Adipose tissue (tissue), 3 donors: Measurements from ENCODE around the gene SHC3. TPM values are rescaled to one million over a fixed set of nuclear protein-coding genes. Genes with fewer than 3 reads are reported as not detected.

Experiments used
- H3K27ac ChIP-seq: one replicate; pipeline ENCODE4 v1.5.1; 2013; ENCODE audit warnings: low read depth, low read length
- whole genome bisulfite sequencing, 3 donors: extraction: QIAGEN DNeasy Blood & Tissue Kit; methylation state at CpG; one replicate each; pipeline ENCODE4 v1.1.7; 2013; 5-methylcytosine and 5-hydroxymethylcytosine counted together
- polyA plus RNA-seq, 3 donors: library from polyadenylated mRNA; stranded (reverse); fragments of 200-250 nt; gene quantifications; one replicate each; pipeline ENCODE4 v1.2.3, GENCODE V29; 2013
- donor health status: healthy with polysubstance abuse.
- donor health status: Bipolar disorder and iron deficiency.
- donor health status: healthy.

SHC3 gene
- polyA plus RNA-seq, 3 donors: 0.13 to 1.5 (median 0.24) TPM

DNA sequence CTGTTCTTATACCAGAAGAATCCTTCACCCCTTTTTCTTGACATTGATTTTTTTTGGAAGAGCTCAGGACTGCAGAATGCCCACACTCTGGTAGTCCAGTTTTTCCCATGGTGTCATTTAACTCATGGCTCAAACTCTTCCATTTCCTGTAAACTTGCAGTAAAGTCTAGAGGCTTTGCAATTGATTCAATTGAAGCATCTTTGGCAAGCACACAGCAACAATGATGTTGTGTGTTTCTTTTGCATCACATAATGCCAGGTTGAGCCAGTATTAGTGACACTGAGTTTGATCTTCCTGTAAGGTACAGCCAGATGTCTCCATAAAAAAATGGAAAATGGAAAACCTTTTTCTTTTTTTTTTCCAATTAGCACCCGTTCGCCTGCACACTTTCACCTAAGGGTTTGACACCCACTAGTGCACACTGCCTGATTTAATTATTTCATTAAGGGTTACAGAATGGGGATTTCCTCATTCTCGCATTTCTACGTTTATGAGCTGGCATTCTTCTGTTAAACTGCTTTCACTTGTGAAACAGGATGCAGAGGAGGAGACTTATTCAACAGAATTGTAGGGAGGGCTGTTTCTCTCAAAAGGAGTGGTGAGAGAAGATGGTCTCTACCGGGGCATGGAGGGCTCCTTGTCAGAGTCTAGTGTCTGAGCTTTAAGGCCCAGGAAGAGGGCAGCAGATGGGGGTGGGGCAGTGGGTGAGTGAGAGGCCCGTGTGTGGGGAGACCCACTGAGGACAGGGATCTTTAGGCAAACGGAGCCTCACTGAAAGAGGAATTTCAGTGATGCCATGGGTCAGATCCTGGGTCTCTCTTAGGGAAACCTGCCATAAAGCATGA is 189.6 kb downstream of the SHC3 start:
- no peak overlapping the region for H3K27ac ChIP-seq
- WGBS, 3 donors: 13 to 57% (median 17%) methylated on average over 7 of the region's 7 CpGs

DNA sequence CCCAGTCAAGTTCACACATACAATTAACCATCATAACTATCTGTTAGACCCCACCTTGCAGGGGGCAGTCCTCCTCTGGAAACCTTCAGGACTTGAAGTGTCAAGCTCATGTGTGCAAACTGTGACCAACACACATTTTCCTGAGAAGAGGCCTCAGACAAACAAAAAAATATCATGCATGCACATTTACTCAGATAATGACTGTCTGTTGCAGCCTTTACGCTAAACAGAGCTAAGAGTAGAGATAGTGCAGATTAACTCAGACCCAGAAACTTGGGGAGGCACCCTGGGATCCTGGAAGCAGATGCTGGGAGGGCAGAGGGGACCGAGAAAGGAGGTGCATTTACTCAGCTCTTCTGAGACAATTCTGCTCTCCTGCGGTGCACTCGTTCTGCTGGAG is 191.0 kb downstream of the SHC3 start:
- no peak overlapping the region for H3K27ac ChIP-seq
- WGBS, 3 donors: 78 to 93% (median 81%) methylated on average over 4 of the region's 4 CpGs

- WGBS, 3 donors: 49 to 86% (median 67%) methylated on average over 3 of the region's 3 CpGs
- no peak overlapping the region for H3K27ac ChIP-seq
Observed at GRCh38 chr9:88986776-88987175, 191.8 kb downstream of the SHC3 start.

DNA sequence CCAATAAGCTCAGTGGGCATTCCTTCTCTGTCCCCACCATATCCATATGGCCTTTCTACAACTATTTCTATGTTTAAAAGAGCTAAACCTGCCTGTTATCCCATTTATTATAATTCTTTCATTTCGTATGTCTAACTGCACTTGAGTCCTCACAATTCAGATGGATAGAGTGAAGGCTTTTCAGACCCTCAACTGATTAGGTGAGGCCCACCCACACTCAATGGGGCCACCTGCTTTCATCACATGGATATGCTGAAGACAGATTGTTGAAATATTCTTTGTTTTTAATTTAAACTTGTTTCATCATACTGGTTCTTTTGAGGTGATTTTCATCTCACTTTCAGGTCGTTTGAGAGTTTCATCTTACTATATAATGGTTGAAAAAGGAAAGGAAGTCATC is 193.0 kb downstream of the SHC3 start:
- WGBS, 3 donors: 71 to 87% (median 75%) methylated on average over 2 of the region's 2 CpGs
- H3K27ac ChIP-seq: no peak overlapping the region

DNA sequence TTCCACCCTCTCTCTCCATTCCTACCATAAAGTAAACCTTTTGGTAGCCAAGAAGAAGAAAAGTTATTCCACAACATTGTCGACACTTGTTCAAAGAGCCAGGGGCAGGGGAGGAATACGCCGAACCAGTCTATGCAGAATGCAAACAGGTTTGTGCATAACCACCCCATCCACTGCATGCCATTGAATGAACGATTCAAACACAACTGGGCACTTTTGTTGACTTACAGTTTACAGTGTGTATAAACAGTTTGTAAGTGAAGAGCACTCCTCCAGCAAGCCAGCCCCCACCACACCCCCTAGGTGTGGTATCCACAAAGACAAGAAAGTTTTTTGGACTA is 194.1 kb downstream of the SHC3 start:
- no peak overlapping the region for H3K27ac ChIP-seq
- 87 to 90% (median 88%) methylated on average over 4 of the region's 4 CpGs for WGBS, 3 donors

DNA sequence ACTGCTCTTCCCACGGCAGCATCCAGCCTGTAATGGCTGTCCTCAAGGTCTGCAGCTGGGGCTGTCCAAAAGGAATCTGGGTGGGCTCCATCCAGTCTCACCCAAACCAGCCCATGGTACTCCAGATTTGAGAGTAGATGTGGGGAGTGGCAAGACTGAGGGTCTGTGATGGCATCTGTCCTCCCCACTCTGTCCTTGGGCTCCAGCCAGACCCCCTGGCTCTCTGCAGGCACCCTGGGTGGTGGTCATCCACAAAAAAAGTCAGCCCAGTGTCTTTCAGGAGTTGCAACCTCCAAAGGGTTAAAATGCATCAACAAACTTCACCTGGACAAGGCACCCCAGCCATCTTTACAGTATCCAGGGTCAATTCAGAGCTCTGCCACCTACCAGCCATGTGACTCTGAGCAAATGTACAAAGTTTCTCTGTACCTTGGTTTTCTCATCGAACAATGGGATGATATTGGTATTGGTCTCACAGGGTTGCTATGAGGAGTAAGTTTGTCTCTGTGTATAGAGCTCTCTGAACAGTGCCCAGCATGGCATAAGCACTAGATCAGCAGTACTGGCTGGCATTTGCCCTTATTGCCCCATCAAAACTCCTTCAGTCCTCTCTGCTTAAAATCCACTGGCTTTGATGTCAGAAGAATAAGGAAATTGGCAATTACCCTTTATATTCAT is 194.6 kb downstream of the SHC3 start:
- H3K27ac ChIP-seq: no peak overlapping the region
- WGBS, 3 donors: 68 to 85% (median 82%) methylated on average over 2 of the region's 2 CpGs

DNA sequence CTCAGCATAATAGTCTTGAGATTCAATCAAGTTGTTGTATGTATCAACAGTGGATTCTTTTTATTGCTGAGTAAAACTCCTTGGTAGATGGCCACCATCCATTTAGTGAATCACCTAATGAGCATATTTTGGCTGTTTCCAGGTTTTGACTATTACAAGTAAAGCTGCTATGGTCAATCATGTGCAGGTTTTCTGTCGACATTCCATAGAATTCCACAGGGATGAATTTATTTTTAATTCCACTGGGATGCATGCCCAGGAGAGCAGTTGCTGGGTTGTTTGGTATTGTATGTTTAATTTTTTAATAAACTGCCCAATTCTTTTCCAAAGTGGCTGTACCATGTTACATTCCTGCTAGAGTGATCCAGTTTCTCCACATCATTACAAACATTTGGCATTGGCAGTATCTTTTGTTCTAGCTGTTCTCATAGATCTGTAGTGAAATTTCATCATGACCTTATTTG is 197.8 kb downstream of the SHC3 start:
- H3K27ac ChIP-seq: no peak overlapping the region
- WGBS, 3 donors: 64 to 73% (median 67%) methylated on average over 1 of the region's 1 CpG

DNA sequence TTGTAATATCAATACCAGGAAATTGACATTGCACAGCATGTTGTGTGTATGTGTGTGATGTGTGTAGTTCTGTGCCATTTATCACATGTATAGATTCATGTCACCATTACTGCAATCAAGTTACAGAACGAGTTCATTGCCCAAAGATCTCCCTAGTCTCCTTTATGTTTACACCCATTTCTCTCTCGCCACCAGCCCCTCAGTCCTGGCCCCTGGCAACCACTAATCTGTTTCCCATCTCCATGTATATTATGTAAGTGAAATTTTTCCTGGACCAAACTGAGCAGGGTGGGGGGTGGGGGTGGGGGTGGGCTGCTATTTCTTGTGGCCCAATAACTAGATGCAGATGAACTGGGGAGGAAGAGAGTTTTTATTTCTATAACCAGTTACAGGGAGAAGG is 198.8 kb downstream of the SHC3 start:
- 92 to 97% (median 94%) methylated on average over 2 of the region's 2 CpGs for WGBS, 3 donors
- no peak overlapping the region for H3K27ac ChIP-seq

DNA sequence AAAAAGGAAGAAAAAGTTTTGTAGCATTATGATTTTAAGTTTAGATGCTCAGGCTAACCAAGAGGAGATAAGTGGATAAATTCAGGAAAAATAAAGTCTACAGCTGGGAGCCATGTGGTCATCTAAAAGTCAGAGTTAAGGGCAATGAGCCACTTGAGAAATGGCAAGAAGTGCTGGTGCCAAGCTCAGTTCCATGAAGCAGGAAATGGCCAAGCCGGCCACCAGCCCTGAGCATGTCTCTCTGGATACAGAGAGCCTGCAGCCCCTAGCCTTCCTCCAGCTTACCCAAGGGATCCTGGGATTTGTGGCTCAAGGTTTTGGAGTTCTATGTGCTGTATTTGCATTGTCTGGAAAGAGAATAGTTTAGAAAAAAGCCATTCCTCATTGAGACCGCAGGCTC is 199.6 kb downstream of the SHC3 start:
- WGBS, 3 donors: 58 to 79% (median 72%) methylated on average over 2 of the region's 2 CpGs
- no peak overlapping the region for H3K27ac ChIP-seq

- no peak overlapping the region for H3K27ac ChIP-seq
- WGBS, 3 donors: 66 to 79% (median 69%) methylated on average over 5 of the region's 5 CpGs
Observed at GRCh38 chr9:88978034-88978433, 200.6 kb downstream of the SHC3 start.

DNA sequence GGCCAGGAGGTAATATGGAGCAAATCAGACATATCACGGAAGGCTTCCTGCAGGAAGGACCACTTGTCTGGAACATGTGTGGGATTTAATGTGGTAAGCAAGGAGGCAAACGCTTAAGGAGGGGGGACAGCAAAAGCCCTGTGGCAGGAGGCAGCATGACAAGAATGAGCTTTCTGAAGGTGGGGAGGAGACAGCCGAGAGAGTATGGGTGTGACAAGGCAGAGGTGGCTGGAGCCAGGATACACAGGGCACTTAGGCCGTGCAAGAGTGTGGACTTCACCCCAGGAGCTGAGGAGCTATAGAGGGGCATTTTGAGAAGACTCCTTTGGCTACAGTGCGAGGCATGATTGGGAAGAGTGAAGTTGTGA is 201.7 kb downstream of the SHC3 start:
- H3K27ac ChIP-seq: no peak overlapping the region
- WGBS, 3 donors: 91 to 93% (median 93%) methylated on average over 5 of the region's 5 CpGs

GRCh38 chr9:88975966-88976889 is 202.4 kb downstream of the SHC3 start:
- H3K27ac ChIP-seq: no peak overlapping the region
- 62 to 75% (median 66%) methylated on average over 8 of the region's 8 CpGs for WGBS, 3 donors

GRCh38 chr9:88974641-88975040 is 204.0 kb downstream of the SHC3 start:
- no peak overlapping the region for H3K27ac ChIP-seq
- WGBS, 3 donors: 72 to 88% (median 82%) methylated on average over 7 of the region's 7 CpGs

DNA sequence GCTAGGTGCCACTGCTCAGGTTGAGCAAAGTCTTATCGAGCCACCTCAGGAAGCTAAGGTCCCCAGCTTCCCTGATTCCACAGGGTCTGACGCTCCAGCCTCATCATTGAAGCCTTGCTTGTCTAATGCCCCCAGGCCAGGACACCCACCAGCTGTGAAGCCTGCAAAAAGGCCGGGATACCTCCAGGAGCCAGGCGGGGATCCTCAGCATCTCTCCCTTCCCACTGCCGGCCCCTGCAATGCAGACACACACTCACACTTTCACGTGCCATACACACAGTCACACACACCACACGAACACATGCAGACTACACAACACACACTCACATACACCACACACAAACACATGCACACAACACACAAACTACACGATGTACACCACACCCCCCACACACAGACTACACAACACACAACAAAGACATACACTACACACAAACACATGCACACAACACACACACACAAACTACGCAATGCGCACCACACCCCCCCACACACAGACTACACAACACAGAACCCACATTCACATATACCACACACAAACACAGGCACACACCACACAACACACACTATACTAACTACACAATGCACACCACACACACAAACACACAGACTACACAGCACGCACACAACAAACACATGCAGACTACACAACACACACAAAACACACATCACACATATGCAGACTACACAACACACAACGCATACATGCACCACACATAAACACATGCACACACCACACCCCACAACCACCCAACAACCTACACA is 205.2 kb downstream of the SHC3 start:
- 93 to 96% (median 95%) methylated on average over 12 of the region's 12 CpGs for WGBS, 3 donors

DNA sequence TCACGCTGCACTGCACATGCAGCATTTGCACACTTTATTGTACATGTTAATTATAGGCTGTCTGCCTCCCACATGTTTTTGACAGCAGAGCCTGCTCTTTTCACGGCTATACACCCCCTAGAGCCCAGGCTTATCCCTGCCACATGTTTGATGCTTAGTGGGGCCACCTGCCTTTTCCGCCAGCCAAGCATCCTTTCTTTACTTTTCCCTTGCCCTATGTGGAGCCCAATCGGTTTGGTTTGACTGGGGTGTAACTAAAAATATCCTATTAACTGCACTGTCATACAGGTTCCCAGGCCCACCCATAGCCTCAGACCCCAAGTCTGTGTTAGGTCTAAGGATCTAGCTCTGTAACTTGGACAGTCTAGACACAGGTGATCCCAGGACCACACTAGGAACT is 206.2 kb downstream of the SHC3 start:
- 91 to 95% (median 92%) methylated on average over 4 of the region's 4 CpGs for WGBS, 3 donors

More for the DNA sequence above, 205.2 kb downstream of the SHC3 start:
- H3K27ac ChIP-seq: no peak overlapping the region

GRCh38 chr9:88971131-88971960 is 207.3 kb downstream of the SHC3 start:
- WGBS, 3 donors: 88 to 90% (median 89%) methylated on average over 23 of the region's 23 CpGs
- no peak overlapping the region for H3K27ac ChIP-seq

More for the DNA sequence above, 206.2 kb downstream of the SHC3 start:
- H3K27ac ChIP-seq: no peak overlapping the region

DNA sequence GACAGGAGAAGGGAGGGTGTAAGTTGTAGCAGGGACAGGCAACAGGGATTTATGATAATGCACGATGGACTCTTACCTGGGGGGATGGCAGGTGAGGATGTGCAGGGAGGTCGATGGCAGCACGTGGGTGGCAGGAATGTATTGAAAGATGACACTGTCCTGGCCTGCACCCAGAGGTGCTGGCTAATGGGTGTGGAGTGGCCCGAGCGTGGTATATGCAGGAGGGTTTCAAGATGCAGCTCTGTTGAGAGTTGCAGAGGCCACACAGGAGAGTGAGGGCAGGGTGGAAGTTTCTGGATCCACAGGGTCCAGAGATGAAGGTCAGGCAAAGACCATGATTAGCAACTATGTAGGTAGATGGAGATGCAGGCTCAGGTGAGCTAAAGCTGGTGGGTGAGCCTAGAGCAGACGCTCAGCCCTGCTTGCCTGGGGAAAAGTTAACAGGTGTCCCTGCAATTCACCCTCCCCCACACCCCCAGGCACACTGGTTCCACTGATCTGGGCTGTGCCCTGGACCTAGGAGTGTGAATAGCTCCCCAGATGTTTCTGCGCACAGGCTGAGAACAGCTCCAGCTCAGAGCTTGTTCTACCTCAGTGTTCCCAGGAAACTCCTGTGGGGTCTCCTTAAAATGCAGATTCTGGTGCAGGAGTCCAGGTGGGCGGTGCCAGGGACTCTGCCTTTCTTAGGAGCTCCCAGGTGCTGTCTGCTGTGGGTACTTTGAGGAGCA is 208.8 kb downstream of the SHC3 start:
- WGBS, 3 donors: 49 to 84% (median 76%) methylated on average over 8 of the region's 8 CpGs
- no peak overlapping the region for H3K27ac ChIP-seq
